ENCODE results near the gene TECTA.
A peak's percentile ranks its signal among the peaks of the same experiment; 100 is the strongest.

The TECTA gene

DNA sequence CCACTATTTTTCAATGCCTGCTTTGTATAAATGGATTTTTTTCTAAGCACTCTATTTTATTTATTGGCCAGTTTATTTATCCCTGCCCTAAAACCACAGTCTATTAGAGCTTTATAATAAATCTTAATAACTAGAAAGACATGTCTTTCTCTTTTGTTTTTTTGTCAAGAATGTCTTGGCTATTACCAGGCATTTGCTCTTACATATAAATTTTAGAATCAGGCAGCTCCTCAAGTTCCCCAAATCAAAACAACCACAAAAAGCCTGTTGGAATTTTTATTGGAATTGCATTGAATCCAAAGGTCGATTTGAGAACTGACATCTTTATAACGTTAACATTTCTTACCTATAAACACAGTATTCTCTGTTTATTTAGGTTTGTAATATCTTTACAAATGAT lies 105.8 kb downstream of the TECTA start:
- no peak for DNase-seq (ENCODE audit: low spot score)
- TF ChIP-seq, protein P1, sequence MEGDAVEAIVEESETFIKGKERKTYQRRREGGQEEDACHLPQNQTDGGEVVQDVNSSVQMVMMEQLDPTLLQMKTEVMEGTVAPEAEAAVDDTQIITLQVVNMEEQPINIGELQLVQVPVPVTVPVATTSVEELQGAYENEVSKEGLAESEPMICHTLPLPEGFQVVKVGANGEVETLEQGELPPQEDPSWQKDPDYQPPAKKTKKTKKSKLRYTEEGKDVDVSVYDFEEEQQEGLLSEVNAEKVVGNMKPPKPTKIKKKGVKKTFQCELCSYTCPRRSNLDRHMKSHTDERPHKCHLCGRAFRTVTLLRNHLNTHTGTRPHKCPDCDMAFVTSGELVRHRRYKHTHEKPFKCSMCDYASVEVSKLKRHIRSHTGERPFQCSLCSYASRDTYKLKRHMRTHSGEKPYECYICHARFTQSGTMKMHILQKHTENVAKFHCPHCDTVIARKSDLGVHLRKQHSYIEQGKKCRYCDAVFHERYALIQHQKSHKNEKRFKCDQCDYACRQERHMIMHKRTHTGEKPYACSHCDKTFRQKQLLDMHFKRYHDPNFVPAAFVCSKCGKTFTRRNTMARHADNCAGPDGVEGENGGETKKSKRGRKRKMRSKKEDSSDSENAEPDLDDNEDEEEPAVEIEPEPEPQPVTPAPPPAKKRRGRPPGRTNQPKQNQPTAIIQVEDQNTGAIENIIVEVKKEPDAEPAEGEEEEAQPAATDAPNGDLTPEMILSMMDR (IDR thresholded peaks at IDR 0.05; ENCODE audit: extremely low read depth, missing control alignments): no peak

DNA sequence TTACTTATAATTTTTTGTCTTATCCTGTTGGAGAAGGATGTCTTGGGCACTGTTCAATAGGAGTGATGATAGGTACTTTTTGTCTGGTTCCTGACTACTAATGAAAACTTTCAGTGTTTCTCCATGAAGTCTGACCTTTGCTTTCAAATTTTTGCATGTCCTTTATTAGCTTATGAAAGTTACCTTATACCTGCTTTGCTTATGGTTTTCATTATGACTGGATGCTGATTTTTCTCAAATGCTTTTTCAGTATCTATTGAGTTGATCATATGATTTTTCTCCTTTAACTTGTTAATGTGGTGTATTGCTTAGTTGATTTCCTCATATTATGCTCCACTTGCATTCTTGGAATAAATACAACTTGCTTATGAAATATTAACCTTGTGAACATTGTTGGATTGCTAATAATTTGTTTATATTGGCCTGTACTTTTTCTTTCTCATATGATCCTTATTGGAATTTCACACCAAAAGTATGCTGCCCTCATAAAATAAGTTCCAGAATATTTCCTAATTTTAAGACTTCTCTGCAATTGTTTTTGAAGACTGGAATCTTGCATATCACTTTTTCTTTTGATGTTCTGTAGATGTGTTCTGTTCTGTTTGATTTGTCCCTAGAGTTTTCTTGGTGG lies 106.6 kb downstream of the TECTA start:
- peak; percentile 11 for DNase-seq (ENCODE audit: low spot score)
- TF ChIP-seq, protein P1 (IDR thresholded peaks at IDR 0.05; ENCODE audit: extremely low read depth, missing control alignments): no peak

DNA sequence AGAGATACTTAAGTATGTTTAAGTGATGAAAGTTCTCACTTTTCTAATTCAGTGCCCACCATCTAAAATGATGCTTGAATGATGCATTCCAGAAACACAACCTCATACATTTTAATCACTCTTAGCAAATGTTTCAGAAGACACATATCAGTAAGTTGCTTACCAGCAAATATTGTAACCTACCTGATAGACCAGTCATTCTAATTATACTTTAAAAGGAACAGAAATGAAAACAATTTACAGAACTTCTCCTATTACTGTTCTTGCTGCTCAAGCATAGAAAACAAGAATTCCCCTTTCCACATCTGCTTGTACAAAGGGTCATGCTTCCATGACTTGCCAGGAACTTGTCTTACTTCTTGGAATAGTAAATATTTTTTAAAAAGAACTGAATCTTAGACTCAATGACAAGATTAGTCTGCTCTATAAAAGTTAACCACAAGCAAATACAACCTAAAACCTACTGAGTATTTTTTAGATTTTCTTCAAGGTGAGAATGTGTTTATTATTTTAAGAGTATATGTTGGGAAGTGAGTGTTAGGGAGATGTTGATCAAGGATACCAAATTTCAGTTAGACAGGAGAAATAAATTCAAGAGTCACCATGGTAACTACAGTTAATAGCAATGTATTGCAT lies 109.5 kb downstream of the TECTA start:
- TF ChIP-seq, protein P1 (IDR thresholded peaks at IDR 0.05; ENCODE audit: extremely low read depth, missing control alignments): no peak

DNA sequence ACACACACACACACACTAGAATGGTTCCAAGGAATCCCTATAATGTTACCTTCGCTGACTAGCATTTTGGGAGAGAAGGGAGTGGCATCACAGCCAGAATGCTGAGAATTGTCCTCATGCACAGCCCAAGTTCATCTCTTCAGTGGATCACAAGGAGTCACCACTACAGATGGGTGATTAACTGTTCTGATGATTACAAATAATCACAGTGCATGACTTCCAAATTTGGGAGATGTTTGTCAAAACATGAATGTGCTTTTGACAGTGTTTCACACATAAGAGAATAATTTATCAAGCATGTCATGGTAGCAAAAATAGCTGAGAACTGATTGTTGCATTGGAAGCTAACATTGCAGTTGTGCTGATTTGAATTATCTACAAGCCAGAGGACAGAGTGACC lies 110.6 kb downstream of the TECTA start:
- TF ChIP-seq, protein P1 (IDR thresholded peaks at IDR 0.05; ENCODE audit: extremely low read depth, missing control alignments): no peak

More for the DNA sequence above, 109.5 kb downstream of the TECTA start:
- DNase-seq (ENCODE audit: low spot score): no peak

DNA sequence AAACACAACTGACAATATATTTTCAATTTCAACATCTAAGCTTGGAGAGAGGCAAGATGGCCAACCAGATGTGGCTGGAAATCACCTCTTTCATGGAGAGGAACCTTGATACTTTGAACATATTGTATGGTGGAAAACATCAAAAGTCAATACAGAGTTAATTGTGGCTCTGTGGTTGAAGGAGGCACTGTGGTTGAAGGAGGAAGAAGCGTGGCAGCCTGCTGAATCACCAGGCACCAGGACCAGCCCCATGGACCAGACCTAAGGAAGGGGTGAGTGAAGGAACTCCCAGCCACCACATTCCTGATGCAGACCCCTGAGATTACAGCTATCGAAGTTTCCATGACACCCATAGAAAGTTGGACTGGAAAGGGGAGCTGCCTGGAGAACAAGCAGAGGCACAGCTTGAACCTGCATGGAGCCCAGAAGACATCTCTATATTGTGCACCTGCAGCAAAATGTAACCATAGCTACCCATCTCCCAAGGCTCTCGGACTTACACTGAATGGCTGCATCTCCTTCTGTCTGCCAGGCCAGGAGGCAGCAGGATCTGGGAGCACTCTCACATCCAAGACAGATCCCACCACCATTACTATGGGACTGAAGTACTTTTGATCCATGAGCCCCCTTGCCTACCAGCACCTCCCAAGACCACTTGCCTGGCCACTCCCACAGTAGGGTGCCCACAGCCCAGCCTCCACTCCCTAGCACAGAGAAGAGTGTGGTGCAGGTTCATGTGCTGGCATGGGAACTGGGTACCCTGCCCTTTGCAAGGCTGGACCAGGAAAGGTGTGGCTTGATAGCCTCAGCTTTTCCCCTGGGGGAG lies 111.7 kb downstream of the TECTA start:
- DNase-seq (ENCODE audit: low spot score): no peak
- TF ChIP-seq, protein P1 (IDR thresholded peaks at IDR 0.05; ENCODE audit: extremely low read depth, missing control alignments): no peak

More for the DNA sequence above, 110.6 kb downstream of the TECTA start:
- DNase-seq (ENCODE audit: low spot score): no peak

DNA sequence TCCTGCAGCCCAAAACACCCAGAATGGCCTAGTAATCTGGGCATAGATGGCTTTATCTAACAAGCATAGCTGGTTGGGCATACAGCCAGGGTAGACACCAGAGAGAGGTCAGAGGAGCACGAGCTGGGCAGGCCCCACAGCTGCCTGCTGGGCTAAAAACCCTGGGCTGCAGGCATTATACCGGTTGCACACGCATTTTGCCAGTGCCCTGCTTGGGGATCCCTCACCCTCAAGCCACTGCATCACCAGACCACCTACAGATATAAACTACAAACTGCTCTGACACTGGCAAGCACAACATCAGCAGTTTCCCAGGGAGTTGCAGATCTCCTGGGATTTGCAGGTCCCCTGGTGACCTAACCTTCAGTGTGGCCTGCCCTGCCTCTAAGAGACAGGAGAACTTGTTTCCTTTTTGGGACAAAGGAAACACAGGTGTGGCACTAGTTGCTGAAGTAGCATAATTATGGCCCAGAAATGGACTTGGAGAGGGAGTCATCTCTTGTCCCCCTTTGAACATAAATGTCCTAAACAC lies 112.4 kb downstream of the TECTA start:
- TF ChIP-seq, protein P1 (IDR thresholded peaks at IDR 0.05; ENCODE audit: extremely low read depth, missing control alignments): no peak
- DNase-seq (ENCODE audit: low spot score): no peak

DNA sequence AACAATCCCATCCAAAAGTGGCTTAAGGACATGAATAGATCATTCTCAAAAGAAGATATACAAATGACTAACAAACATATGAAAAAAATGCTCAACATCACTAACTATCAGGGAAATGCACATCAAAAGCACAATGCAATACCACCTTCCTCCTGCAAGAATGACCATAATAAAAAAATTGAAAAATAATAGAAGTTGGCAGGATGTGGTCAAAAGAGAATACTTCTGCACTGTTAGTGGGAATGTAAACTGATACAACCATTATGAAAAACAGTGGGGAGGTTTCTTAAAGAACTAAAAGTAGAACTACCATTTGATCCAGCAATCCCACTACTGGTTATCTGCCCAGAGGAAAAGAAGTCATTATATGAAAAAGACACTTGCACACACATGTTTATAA lies 113.8 kb downstream of the TECTA start:
- DNase-seq (ENCODE audit: low spot score): no peak
- TF ChIP-seq, protein P1 (IDR thresholded peaks at IDR 0.05; ENCODE audit: extremely low read depth, missing control alignments): no peak

Data from GM20000 (cell line).